GM23338 (cell line): ENCODE data around the gene CBARP. TPM values are rescaled to one million over a fixed set of nuclear protein-coding genes. Genes with fewer than 3 reads are reported as not detected.
A peak's percentile ranks its signal among the peaks of the same experiment; 100 is the strongest.

ENCODE experiments used
- ATAC-seq: fragments of 200-7000 bp; cut with Tn5 transposase; 3 replicates; pipeline ENCODE4 v1.9.1; 2020
- DNase-seq: peaks from one replicate; pipeline ENCODE4 v3.0.0-alpha.2; 2015; ENCODE audit warnings: low spot score
- H2AFZ ChIP-seq: fragments of 200-600 bp; sonication (generic); 2 replicates; pipeline ENCODE4 v1.8.0; 2016; ENCODE audit warnings: antibody characterized with exemption, mild to moderate bottlenecking, moderate library complexity
- H3F3A ChIP-seq: fragments of 200-600 bp; sonication (generic); replicated peaks from 2 replicates; pipeline ENCODE4 v1.8.0; 2017; ENCODE audit warnings: antibody characterized with exemption, mixed run types, low read depth
- H3K27ac ChIP-seq: fragments of 200-600 bp; sonication (generic); 2 replicates; pipeline ENCODE4 v1.6.1; 2016; ENCODE audit warnings: low read depth
- H3K27me3 ChIP-seq: fragments of 200-600 bp; sonication (generic); 2 replicates; pipeline ENCODE4 v1.8.0; 2016; ENCODE audit warnings: mild to moderate bottlenecking, mixed run types, moderate library complexity; ENCODE audit not compliant: insufficient read depth
- H3K36me3 ChIP-seq: fragments of 200-600 bp; sonication (generic); 2 replicates; pipeline ENCODE4 v1.8.0; 2016; ENCODE audit warnings: mild to moderate bottlenecking; ENCODE audit not compliant: insufficient read depth
- H3K4me1 ChIP-seq: fragments of 200-600 bp; sonication (generic); 2 replicates; pipeline ENCODE4 v1.8.0; 2016; ENCODE audit warnings: mild to moderate bottlenecking, moderate library complexity; ENCODE audit not compliant: insufficient read depth
- H3K4me2 ChIP-seq: fragments of 200-600 bp; sonication (generic); 2 replicates; pipeline ENCODE4 v1.7.1; 2017; ENCODE audit warnings: mixed run types
- H3K4me3 ChIP-seq: fragments of 200-600 bp; sonication (generic); 2 replicates; pipeline ENCODE4 v1.6.1; 2016; ENCODE audit warnings: mixed run types
- H3K79me2 ChIP-seq: fragments of 200-600 bp; sonication (generic); replicated peaks from 2 replicates; pipeline ENCODE4 v1.8.0; 2017; ENCODE audit warnings: mild to moderate bottlenecking; ENCODE audit not compliant: insufficient read depth
- H3K9me2 ChIP-seq: fragments of 200-600 bp; sonication (generic); 2 replicates; pipeline ENCODE4 v1.8.0; 2017; ENCODE audit not compliant: insufficient read depth
- H4K20me1 ChIP-seq: fragments of 200-600 bp; sonication (generic); replicated peaks from 2 replicates; pipeline ENCODE4 v1.8.0; 2017; ENCODE audit warnings: mild to moderate bottlenecking; ENCODE audit not compliant: insufficient read depth
- H3K27ac Mint-ChIP-seq: 2 replicates; pipeline ENCODE4 v1.8.0; 2020; ENCODE audit warnings: inconsistent platforms, mild to moderate bottlenecking, moderate library complexity, mixed read lengths
- H3K27me3 Mint-ChIP-seq: 3 replicates; pipeline ENCODE4 v1.8.0; 2022; ENCODE audit warnings: low read depth, mild to moderate bottlenecking, moderate library complexity, mixed read lengths, inconsistent platforms; ENCODE audit not compliant: insufficient read depth, poor library complexity
- H3K36me3 Mint-ChIP-seq: 3 replicates; pipeline ENCODE4 v1.8.0; 2021; ENCODE audit warnings: low read depth, mild to moderate bottlenecking, inconsistent platforms, moderate library complexity, mixed read lengths
- H3K4me1 Mint-ChIP-seq: 3 replicates; pipeline ENCODE4 v1.8.0; 2020; ENCODE audit warnings: mild to moderate bottlenecking, inconsistent platforms, mixed read lengths
- H3K4me3 Mint-ChIP-seq: 3 replicates; pipeline ENCODE4 v1.8.0; 2021; ENCODE audit warnings: moderate library complexity, mild to moderate bottlenecking, inconsistent platforms, mixed read lengths
- H3K9me3 Mint-ChIP-seq: 3 replicates; pipeline ENCODE4 v1.8.0; 2020; ENCODE audit warnings: moderate library complexity, mild to moderate bottlenecking, inconsistent platforms, mixed read lengths
- ETS1 ChIP-seq: IDR thresholded peaks from 2 replicates; pipeline ENCODE4 v1.6.1; 2016; ENCODE audit warnings: antibody characterized with exemption
- NANOG ChIP-seq: IDR thresholded peaks from 2 replicates; pipeline ENCODE4 v1.6.1; 2016; ENCODE audit warnings: antibody characterized with exemption, borderline replicate concordance
- POLR2AphosphoS5 ChIP-seq: IDR thresholded peaks from 2 replicates; pipeline ENCODE4 v1.6.1; 2016; ENCODE audit warnings: antibody characterized with exemption, low read depth
- polyA plus RNA-seq: library from polyadenylated mRNA; unstranded; fragments of >200 nt; fragmentation: Nextera tagmentation; extraction: Ambion mirVana; gene quantifications from 2 replicates; pipeline ENCODE4 v1.2.1, GENCODE V29; 2016
- total RNA-seq: library from RNA; depleted of rRNA; stranded (reverse); fragments of >200 nt; shearing (Covaris generic); gene quantifications from 2 replicates; pipeline ENCODE4 v1.2.3, GENCODE V29; 2014
- TF ChIP-seq, protein P1 (sequence below): fragments of 250-450 bp; sonication (Bioruptor Pico); IDR thresholded peaks from 2 replicates; pipeline ENCODE4 v1.5.0; 2020; ENCODE audit warnings: mild to moderate bottlenecking, moderate library complexity

Gene CBARP
- total and polyA plus RNA-seq, 2 experiments from 2014 or later: 2.0 to 14.1 TPM

DNA sequence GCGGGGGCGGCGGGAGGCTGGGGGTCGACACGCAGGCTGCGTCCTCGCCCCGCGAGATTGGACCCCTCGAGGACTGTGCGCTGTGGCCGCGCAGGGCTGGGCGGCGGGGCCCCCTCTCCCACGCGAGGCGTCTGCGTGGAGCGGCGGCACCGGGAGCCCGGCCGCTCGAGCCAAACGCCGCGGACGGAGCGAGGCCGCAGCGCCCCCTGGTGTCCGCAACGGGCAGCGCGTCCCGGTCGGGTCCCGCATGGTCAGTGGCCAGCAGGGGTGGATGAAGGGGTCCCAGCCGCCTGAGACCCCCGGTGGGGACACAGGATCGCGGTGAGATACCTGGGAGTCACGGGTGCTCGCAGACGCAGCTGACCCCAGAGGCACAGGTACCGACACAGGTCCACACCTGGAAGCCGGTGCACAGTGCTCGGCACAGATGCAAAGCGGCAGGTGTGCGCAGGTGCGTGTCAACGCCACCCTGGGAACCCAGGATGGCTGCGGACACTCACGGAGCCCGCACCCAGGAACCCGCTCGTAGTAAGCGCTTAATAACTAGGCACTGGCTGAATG is 29.2 kb upstream of the CBARP start (continued):
- TF ChIP-seq, protein P1, sequence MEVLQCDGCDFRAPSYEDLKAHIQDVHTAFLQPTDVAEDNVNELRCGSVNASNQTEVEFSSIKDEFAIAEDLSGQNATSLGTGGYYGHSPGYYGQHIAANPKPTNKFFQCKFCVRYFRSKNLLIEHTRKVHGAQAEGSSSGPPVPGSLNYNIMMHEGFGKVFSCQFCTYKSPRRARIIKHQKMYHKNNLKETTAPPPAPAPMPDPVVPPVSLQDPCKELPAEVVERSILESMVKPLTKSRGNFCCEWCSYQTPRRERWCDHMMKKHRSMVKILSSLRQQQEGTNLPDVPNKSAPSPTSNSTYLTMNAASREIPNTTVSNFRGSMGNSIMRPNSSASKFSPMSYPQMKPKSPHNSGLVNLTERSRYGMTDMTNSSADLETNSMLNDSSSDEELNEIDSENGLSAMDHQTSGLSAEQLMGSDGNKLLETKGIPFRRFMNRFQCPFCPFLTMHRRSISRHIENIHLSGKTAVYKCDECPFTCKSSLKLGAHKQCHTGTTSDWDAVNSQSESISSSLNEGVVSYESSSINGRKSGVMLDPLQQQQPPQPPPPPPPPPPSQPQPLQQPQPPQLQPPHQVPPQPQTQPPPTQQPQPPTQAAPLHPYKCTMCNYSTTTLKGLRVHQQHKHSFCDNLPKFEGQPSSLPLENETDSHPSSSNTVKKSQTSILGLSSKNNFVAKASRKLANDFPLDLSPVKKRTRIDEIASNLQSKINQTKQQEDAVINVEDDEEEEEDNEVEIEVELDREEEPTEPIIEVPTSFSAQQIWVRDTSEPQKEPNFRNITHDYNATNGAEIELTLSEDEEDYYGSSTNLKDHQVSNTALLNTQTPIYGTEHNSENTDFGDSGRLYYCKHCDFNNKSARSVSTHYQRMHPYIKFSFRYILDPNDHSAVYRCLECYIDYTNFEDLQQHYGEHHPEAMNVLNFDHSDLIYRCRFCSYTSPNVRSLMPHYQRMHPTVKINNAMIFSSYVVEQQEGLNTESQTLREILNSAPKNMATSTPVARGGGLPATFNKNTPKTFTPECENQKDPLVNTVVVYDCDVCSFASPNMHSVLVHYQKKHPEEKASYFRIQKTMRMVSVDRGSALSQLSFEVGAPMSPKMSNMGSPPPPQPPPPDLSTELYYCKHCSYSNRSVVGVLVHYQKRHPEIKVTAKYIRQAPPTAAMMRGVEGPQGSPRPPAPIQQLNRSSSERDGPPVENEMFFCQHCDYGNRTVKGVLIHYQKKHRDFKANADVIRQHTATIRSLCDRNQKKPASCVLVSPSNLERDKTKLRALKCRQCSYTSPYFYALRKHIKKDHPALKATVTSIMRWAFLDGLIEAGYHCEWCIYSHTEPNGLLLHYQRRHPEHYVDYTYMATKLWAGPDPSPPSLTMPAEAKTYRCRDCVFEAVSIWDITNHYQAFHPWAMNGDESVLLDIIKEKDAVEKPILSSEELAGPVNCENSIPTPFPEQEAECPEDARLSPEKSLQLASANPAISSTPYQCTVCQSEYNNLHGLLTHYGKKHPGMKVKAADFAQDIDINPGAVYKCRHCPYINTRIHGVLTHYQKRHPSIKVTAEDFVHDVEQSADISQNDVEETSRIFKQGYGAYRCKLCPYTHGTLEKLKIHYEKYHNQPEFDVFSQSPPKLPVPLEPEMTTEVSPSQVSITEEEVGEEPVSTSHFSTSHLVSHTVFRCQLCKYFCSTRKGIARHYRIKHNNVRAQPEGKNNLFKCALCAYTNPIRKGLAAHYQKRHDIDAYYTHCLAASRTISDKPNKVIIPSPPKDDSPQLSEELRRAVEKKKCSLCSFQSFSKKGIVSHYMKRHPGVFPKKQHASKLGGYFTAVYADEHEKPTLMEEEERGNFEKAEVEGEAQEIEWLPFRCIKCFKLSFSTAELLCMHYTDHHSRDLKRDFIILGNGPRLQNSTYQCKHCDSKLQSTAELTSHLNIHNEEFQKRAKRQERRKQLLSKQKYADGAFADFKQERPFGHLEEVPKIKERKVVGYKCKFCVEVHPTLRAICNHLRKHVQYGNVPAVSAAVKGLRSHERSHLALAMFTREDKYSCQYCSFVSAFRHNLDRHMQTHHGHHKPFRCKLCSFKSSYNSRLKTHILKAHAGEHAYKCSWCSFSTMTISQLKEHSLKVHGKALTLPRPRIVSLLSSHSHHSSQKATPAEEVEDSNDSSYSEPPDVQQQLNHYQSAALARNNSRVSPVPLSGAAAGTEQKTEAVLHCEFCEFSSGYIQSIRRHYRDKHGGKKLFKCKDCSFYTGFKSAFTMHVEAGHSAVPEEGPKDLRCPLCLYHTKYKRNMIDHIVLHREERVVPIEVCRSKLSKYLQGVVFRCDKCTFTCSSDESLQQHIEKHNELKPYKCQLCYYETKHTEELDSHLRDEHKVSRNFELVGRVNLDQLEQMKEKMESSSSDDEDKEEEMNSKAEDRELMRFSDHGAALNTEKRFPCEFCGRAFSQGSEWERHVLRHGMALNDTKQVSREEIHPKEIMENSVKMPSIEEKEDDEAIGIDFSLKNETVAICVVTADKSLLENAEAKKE (CRISPR knock-in tag): no peak
- TF ChIP-seq ETS1: no peak

GRCh38 chr19:1266129-1266915 is 28.5 kb upstream of the CBARP start:
- H3K27ac Mint-ChIP-seq: 0 out of 2 replicates have a peak overlapping the region, but pooled peaks have one; percentile 52
- Histone ChIP-seq H4K20me1 (peaks cover 16% of the 10 kb centered on the region; the same call in 1 of the 2 replicates), H3K4me2 (peak overlapping the region; percentile 95), H3K4me1 (peaks cover 54% of the 10 kb centered on the region), H3K27ac (no peak overlapping the region), H3K4me3 (peak overlapping the region; percentile 94), H3K27me3 (peaks cover 10% of the 10 kb centered on the region; the same call in 1 of the 2 replicates), H3K79me2 (peaks cover 22% of the 10 kb centered on the region), H3F3A (peaks cover 49% of the 10 kb centered on the region), H2AFZ (peak overlapping the region; percentile 32; the same call in 1 of the 2 replicates), H3K9me2 (no peaks in the 10 kb centered on the region), H3K36me3 (peaks cover 11% of the 10 kb centered on the region)
- peak; percentile 72 for TF ChIP-seq POLR2AphosphoS5
- TF ChIP-seq NANOG: no peak
- ATAC-seq: peak; percentile 17
- peak; percentile 88 for DNase-seq
- H3K27me3 Mint-ChIP-seq: peaks cover 50% of the 10 kb centered on the region
- H3K36me3 Mint-ChIP-seq: peaks cover 26% of the 10 kb centered on the region
- peaks cover 2% of the 10 kb centered on the region for H3K9me3 Mint-ChIP-seq
- peak overlapping the region; percentile 64 for H3K4me3 Mint-ChIP-seq
- H3K4me1 Mint-ChIP-seq: peaks cover 59% of the 10 kb centered on the region
